HG03457 (cell line): Measurements from ENCODE around the gene DLGAP4.

Source experiments
- ATAC-seq: cut with Tn5 transposase; IDR thresholded peaks from one replicate; pipeline ENCODE4 v1.9.1; 2021; ENCODE audit warnings: moderate number of reproducible peaks; ENCODE audit not compliant: unreplicated experiment

Gene DLGAP4

GRCh38 chr20:36320898-36321695 is 15.0 kb downstream of the DLGAP4 start:
- no peak for ATAC-seq

GRCh38 chr20:36322131-36322530 is 16.0 kb downstream of the DLGAP4 start:
- no peak for ATAC-seq

GRCh38 chr20:36330091-36330490 is 24.0 kb downstream of the DLGAP4 start:
- ATAC-seq = no peak

- ATAC-seq = no peak
Observed at GRCh38 chr20:36331209-36331608, 25.1 kb downstream of the DLGAP4 start.

- no peak for ATAC-seq
Observed at GRCh38 chr20:36333841-36334240, 27.7 kb downstream of the DLGAP4 start.

GRCh38 chr20:36334281-36335205 is 28.4 kb downstream of the DLGAP4 start:
- no peak for ATAC-seq

DNA sequence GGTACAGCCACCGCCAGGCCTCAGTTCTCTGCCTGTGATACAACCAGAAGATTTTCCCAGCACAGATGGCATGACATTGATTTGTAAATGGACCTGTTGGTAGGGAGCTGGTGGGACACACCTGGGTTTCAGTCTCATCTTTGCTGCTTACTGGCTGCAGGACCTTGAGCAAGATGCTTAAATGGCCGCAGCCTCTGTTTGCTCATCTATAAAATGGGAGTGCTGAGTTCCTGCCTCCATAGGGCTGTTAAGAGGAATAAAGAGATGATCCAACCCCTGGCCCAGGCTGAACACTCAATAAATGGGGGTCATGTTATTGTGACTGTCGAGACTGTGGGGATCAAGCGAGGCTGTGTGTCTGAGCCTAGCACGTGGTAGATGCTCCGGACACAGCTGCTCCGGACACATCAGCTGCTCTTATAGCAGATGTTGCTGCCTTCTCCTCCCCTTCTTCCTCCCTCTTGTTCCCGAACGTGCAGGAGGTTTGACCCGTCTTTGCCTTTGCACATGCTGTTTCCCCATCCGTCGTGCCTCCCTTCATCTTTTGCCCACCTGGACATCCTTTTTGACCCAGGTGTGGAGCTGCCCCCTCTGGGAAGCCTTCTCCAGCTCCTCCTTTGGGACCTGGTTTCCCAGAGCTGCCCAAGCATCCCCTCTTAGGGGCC is 29.2 kb downstream of the DLGAP4 start:
- no peak for ATAC-seq

DNA sequence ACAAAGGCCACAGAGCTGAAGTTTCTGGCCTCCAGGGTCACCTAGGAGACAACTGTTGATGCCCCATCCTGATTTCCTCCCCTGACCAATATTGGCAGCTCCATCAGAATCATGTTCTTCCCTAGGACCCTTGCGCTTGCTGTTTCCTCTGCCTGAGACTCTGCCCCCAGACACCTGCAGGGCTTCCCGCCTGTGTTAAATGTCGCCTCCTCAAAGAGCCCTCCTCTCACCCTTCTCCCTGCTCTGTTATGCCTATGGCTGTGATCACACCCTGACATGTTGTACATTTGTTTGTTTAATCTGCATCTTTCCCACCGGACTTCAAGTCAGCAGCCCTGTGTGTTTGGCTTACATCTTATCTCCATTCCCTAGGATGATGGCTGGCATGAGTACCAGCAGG is 30.1 kb downstream of the DLGAP4 start:
- ATAC-seq = no peak

DNA sequence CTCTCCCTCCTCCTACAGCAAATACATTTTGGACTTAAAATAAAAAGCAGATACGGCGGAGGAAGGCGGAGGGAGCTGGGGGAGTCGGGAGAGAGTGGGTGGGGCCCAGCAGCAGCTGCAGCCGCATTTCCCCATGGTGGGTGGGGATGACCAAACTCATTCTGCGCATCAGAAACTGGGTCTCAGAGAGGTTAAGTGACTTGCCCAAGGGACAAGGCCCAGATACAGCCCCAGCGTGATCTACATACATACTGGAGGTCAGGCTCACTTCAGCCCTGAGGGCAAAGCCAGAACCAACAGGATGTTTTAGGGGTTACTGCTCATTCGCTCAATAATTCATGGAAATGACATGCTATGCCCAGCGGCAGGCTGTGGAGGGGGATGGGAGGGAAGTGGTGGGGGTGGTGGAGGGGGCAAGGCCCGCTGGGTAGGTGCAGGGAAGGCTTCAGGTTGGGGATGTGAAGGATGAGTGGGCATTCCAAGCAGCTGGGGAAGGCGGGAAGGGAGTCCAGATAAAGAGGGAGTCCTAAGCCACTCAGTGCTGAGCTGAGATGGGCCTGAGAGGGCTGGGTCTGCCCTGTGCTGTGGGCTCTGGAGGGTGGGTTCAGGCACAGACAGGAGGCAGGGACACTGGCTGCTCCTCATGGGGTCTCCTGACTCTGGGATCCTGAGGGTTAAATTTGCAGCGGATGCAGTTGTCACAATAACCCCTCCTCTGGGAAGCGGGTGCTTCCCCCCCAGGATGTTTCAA is 31.0 kb downstream of the DLGAP4 start:
- ATAC-seq = no peak

- no peak for ATAC-seq
Observed at GRCh38 chr20:36337886-36338285, 31.7 kb downstream of the DLGAP4 start.

DNA sequence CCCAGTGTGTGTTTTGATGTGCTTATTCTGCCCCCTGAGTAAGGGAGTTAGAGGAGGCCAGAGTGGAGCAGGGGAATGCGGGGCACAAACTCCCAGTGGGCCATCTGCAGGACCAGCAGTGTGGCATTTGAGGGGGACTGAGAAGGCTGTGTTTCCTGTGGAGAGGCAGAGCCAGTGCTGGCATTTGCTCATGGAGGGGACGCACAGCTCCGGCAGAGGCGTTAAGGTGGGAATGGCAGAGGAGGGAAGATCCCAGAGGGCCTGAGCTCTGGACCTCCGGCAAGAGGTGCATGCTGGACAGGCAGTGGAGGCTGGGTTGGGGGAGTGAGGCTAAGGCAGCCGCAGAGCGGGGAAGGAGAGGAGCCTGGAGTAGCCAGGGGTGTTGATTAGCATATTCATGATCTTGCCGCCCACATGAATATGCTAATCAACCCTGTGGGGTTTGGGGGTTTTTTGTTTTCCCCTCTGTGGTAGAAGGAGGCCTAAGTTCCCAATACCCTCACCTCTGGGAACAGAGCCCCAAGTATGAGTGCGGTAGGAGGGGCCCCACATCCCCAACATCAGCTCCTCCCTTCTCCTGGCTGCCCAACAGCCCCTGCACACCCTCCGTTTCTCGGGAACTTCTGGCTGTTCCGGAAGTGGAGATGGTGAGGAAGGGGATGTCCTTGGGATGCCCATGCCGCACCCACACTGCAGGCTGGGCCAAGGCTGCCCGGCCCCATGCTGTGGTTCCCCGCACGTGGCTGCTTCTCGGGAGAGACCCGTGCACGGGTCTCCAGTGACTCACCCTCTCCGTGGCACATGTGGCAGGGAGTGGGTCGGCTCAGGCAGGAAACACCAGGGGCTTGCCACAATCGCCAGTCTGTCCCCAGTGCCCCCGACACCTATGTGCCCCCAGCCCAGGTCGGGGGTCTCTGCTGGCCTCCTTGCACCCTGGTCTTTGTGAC is 33.8 kb downstream of the DLGAP4 start:
- ATAC-seq = no peak

- no peak for ATAC-seq
Observed at GRCh38 chr20:36340593-36340990, 34.5 kb downstream of the DLGAP4 start.

DNA sequence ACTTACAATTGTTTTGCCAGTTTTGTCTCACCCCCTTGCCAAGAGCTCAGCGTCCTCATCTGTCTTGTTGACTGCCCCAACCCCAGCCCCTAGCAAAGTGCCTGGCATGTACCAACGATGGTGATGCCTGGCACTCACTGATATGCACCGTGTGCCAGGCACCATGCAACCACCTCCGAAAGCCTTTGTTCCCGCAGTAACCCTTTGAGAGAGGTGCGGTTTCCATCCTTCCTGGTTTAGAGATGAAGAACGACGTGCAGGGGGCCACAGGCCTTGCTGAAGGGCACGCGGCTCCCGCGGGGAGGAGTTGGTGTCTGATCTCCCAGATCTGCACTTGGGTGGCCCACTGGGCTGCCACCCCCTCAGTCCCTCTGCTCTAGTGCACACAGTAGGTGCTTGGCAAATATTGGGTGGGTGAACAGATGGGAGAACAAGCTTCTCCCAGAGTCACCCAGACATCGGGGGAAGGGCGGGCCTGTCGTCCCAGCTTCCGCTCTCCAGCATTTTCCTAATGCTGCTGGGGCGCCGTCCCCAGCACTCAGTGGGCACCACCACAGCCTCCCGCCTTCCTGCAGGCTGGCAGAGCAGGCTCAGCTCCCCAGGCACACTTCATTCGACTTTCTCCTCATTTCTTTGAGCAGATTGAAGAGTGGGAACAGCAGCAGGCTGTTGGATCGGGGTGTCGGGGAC is 35.3 kb downstream of the DLGAP4 start:
- ATAC-seq = no peak

- ATAC-seq = no peak
Observed at GRCh38 chr20:36342331-36343120, 36.4 kb downstream of the DLGAP4 start.

GRCh38 chr20:36343641-36344040 is 37.5 kb downstream of the DLGAP4 start:
- no peak for ATAC-seq

DNA sequence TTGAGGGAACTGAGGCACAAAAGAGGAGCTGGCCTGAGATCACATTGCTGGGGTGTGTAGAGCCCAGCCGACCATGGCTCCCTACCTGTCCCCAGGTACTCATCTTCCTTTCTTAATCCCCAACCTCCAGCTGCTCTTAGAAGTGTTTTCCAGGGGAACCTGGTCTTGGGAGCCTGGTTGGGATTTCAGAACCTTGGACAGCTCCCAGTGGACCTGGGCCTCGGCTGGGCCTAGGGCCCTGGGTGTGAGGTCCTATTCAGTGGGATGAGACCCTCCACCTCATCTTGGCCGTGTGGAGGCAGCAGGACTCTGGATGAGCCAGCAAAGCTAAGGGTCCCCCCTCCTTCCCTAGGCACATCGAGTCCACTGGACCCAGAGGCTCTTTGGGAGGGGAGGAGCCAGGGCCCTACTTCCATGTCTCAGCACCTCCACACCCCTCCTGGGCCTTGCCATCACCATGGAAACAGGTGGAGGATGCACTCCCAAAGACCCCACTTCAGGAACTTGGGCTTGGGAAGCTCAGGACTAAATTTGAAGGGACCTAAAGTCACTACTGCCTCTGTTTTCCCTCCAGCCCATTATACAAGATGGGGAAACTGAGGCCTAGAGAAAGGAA is 38.5 kb downstream of the DLGAP4 start:
- ATAC-seq = no peak

GRCh38 chr20:36346256-36346655 is 40.1 kb downstream of the DLGAP4 start:
- ATAC-seq = no peak
